SK-N-SH treated with all-trans-retinoic acid at 6 μM for 48 hours (cell line): ENCODE data around the gene GATAD1.
A peak's percentile ranks its signal among the peaks of the same experiment; 100 is the strongest.

Source experiments
- ATAC-seq: fragments of 200-7000 bp; cut with Tn5 transposase; 3 replicates; pipeline ENCODE4 v1.9.1; 2020; ENCODE audit warnings: mild to moderate bottlenecking, moderate library complexity
- ARNTL ChIP-seq: fragments of 450-650 bp; formaldehyde crosslinking; IDR thresholded peaks from 2 replicates; pipeline ENCODE4 v1.5.0; 2020; ENCODE audit warnings: low read depth, mild to moderate bottlenecking, moderate library complexity, borderline replicate concordance
- BACH2 ChIP-seq: fragments of 250-450 bp; sonication (Bioruptor Pico); IDR thresholded peaks from 2 replicates; pipeline ENCODE4 v1.9.0; 2021; ENCODE audit warnings: mild to moderate bottlenecking, borderline replicate concordance
- CREB5 ChIP-seq: fragments of 250-450 bp; sonication (Bioruptor Pico); IDR thresholded peaks from 2 replicates; pipeline ENCODE4 v1.5.1; 2020; ENCODE audit warnings: low read depth, mild to moderate bottlenecking, moderate library complexity
- CSDC2 ChIP-seq: fragments of 250-450 bp; sonication (Bioruptor Pico); IDR thresholded peaks from 2 replicates; pipeline ENCODE4 v1.5.0; 2020; ENCODE audit warnings: mild to moderate bottlenecking, moderate library complexity
- CSRNP3 ChIP-seq: fragments of 250-450 bp; sonication (Bioruptor Pico); IDR thresholded peaks from 2 replicates; pipeline ENCODE4 v1.5.1; 2021; ENCODE audit warnings: mild to moderate bottlenecking, moderate library complexity
- ESRRG ChIP-seq: fragments of 250-450 bp; sonication (Bioruptor Pico); IDR thresholded peaks from 2 replicates; pipeline ENCODE4 v1.6.1; 2021; ENCODE audit warnings: mild to moderate bottlenecking
- GLIS3 ChIP-seq: fragments of 250-450 bp; sonication (Bioruptor Pico); IDR thresholded peaks from 2 replicates; pipeline ENCODE4 v1.5.0; 2020; ENCODE audit warnings: mild to moderate bottlenecking, moderate library complexity
- ISL1 ChIP-seq: fragments of 250-450 bp; sonication (Bioruptor Pico); IDR thresholded peaks from 2 replicates; pipeline ENCODE4 v2.1.2; 2022; ENCODE audit warnings: mild to moderate bottlenecking, moderate library complexity
- OSR1 ChIP-seq: fragments of 250-450 bp; sonication (Bioruptor Pico); IDR thresholded peaks from 2 replicates; pipeline ENCODE4 v1.8.0; 2022; ENCODE audit warnings: moderate library complexity, mild to moderate bottlenecking, inconsistent platforms
- PATZ1 ChIP-seq: fragments of 250-450 bp; sonication (Bioruptor Pico); IDR thresholded peaks from 2 replicates; pipeline ENCODE4 v1.8.0; 2020; ENCODE audit warnings: mild to moderate bottlenecking, moderate library complexity, borderline replicate concordance
- POU6F1 ChIP-seq: fragments of 250-450 bp; sonication (Bioruptor Pico); IDR thresholded peaks from 2 replicates; pipeline ENCODE4 v1.8.0; 2021; ENCODE audit warnings: low read depth, mild to moderate bottlenecking, moderate library complexity, borderline replicate concordance
- RARB ChIP-seq: fragments of 250-450 bp; sonication (Bioruptor Pico); IDR thresholded peaks from 2 replicates; pipeline ENCODE4 v1.8.0; 2021; ENCODE audit warnings: mild to moderate bottlenecking, moderate library complexity
- SNAI2 ChIP-seq: fragments of 250-450 bp; sonication (Bioruptor Pico); IDR thresholded peaks from 2 replicates; pipeline ENCODE4 v1.5.0; 2020; ENCODE audit warnings: mild to moderate bottlenecking, moderate library complexity
- TCF4 ChIP-seq: fragments of 250-450 bp; sonication (Bioruptor Pico); IDR thresholded peaks from 2 replicates; pipeline ENCODE4 v1.8.0; 2021; ENCODE audit warnings: mild to moderate bottlenecking, moderate library complexity, borderline replicate concordance
- TSHZ2 ChIP-seq: fragments of 250-450 bp; sonication (Bioruptor Pico); IDR thresholded peaks from 2 replicates; pipeline ENCODE4 v1.5.0; 2020; ENCODE audit warnings: mild to moderate bottlenecking, moderate library complexity
- ZFP3 ChIP-seq: fragments of 250-450 bp; sonication (Bioruptor Pico); IDR thresholded peaks from 2 replicates; pipeline ENCODE4 v1.5.0; 2020; ENCODE audit warnings: mild to moderate bottlenecking, moderate library complexity
- ZFP30 ChIP-seq: fragments of 450-650 bp; formaldehyde crosslinking; IDR thresholded peaks from 2 replicates; pipeline ENCODE4 v1.5.0; 2022; ENCODE audit warnings: mild to moderate bottlenecking, moderate library complexity
- ZNF70 ChIP-seq: fragments of 450-650 bp; formaldehyde crosslinking; IDR thresholded peaks from 2 replicates; pipeline ENCODE4 v1.5.0; 2020; ENCODE audit warnings: mild to moderate bottlenecking, moderate library complexity
- ZNF8 ChIP-seq: fragments of 450-650 bp; formaldehyde crosslinking; IDR thresholded peaks from 2 replicates; pipeline ENCODE4 v1.5.0; 2020; ENCODE audit warnings: mild to moderate bottlenecking, moderate library complexity

GATAD1 gene

GRCh38 chr7:92446869-92447344 lies 375 bp upstream of the GATAD1 start:
- peak; percentile 11; the same call in 2 of the 3 replicates for ATAC-seq
- TF ChIP-seq ARNTL, result no peak
- no peak for TF ChIP-seq OSR1 (CRISPR knock-in tag)
- no peak for TF ChIP-seq SNAI2 (CRISPR knock-in tag)
- no peak for TF ChIP-seq ISL1 (CRISPR knock-in tag)
- TF ChIP-seq CSRNP3, result no peak
- no peak for TF ChIP-seq TSHZ2 (CRISPR knock-in tag)
- TF ChIP-seq BACH2 (CRISPR knock-in tag), result no peak
- no peak for TF ChIP-seq ZNF8 (CRISPR knock-in tag)
- TF ChIP-seq ZFP3 (CRISPR knock-in tag), result no peak
- TF ChIP-seq POU6F1, result no peak
- TF ChIP-seq ZFP30, result no peak
- no peak for TF ChIP-seq ESRRG (CRISPR knock-in tag)
- no peak for TF ChIP-seq TCF4 (CRISPR knock-in tag)
- TF ChIP-seq PATZ1, result no peak
- TF ChIP-seq RARB (CRISPR knock-in tag), result no peak
- no peak for TF ChIP-seq ZNF70 (CRISPR knock-in tag)
- no peak for TF ChIP-seq GLIS3 (CRISPR knock-in tag)
- no peak for TF ChIP-seq CSDC2
- no peak for TF ChIP-seq CREB5

GRCh38 chr7:92448205-92448747 lies 994 bp downstream of the GATAD1 start:
- peak; percentile 42 for ATAC-seq
- TF ChIP-seq ARNTL, result no peak

- no peak for ATAC-seq
- no peak for TF ChIP-seq ZFP30
- TF ChIP-seq OSR1 (CRISPR knock-in tag), result no peak
Observed at GRCh38 chr7:92451645-92452044, 4.4 kb downstream of the GATAD1 start.

GRCh38 chr7:92456236-92456635 lies 9.0 kb downstream of the GATAD1 start:
- TF ChIP-seq POU6F1 (no peak), ISL1 (CRISPR knock-in tag) (peak; percentile 14; the same call in 1 of the 2 replicates)
- ATAC-seq, result no peak
